Hematopoietic multipotent progenitor cell treated with erythropoietin and hydrocortisone succinate and interleukin-3 and kit ligand, for 8 days (in vitro differentiated cells): ENCODE measurements around the gene CNOT11.
"Not testable (repeated sequence)": the region's sequence is repeated elsewhere in the genome, so short reads cannot be mapped to it uniquely, and the experiment has no call there.

Source experiments
- DNase-seq: peaks from one replicate; pipeline ENCODE4 v3.0.0-alpha.2; 2015

Gene CNOT11

GRCh38 chr2:101252408-101253012 is at the start of gene CNOT11:
Gene CNOT11, plus strand, starts transcription at chr2:101252886. Its CDS starts 79 bp downstream, at chr2:101252965.
- DNase-seq, result peak; percentile 98

GRCh38 chr2:101204400-101205115 is 48.1 kb upstream of the CNOT11 start:
- peak; percentile 23 for DNase-seq

- peak; percentile 88 for DNase-seq
These were observed 46.9 kb upstream of the CNOT11 start for GRCh38 chr2:101205521-101206479.

- DNase-seq, result no peak
These were observed 43.9 kb upstream of the CNOT11 start for GRCh38 chr2:101208830-101209229.

- peak; percentile 23 for DNase-seq
These were observed 33.4 kb upstream of the CNOT11 start for GRCh38 chr2:101219246-101219645.

GRCh38 chr2:101220091-101220490 is 32.6 kb upstream of the CNOT11 start:
- DNase-seq, result not testable (repeated sequence)

- DNase-seq, result peak; percentile 77
These were observed 28.9 kb upstream of the CNOT11 start for GRCh38 chr2:101223814-101224231.

- no peak for DNase-seq
These were observed 22.1 kb upstream of the CNOT11 start for GRCh38 chr2:101230541-101231001.

- DNase-seq, result no peak
These were observed 21.4 kb upstream of the CNOT11 start for GRCh38 chr2:101231240-101231639.

- peak; percentile 85 for DNase-seq
These were observed 20.6 kb upstream of the CNOT11 start for GRCh38 chr2:101231937-101232730.

GRCh38 chr2:101232770-101233169 is 19.9 kb upstream of the CNOT11 start:
- DNase-seq, result peak; percentile 9

- peak; percentile 49 for DNase-seq
These were observed 18.3 kb upstream of the CNOT11 start for GRCh38 chr2:101234169-101234938.

GRCh38 chr2:101235956-101236355 is 16.7 kb upstream of the CNOT11 start:
- not testable (repeated sequence) for DNase-seq

- not testable (repeated sequence) for DNase-seq
These were observed 14.7 kb upstream of the CNOT11 start for GRCh38 chr2:101237944-101238343.

- DNase-seq, result no peak
These were observed 13.5 kb upstream of the CNOT11 start for GRCh38 chr2:101238930-101239759.

- not testable (repeated sequence) for DNase-seq
These were observed 12.9 kb upstream of the CNOT11 start for GRCh38 chr2:101239760-101240118.

GRCh38 chr2:101240694-101241093 is 12.0 kb upstream of the CNOT11 start:
- peak; percentile 59 for DNase-seq

GRCh38 chr2:101241158-101241557 is 11.5 kb upstream of the CNOT11 start:
- no peak for DNase-seq

- DNase-seq, result not testable (repeated sequence)
These were observed 8.3 kb upstream of the CNOT11 start for GRCh38 chr2:101244373-101244772.

- DNase-seq, result not testable (repeated sequence)
These were observed 7.8 kb upstream of the CNOT11 start for GRCh38 chr2:101244899-101245298.

GRCh38 chr2:101245468-101245867 is 7.2 kb upstream of the CNOT11 start:
- not testable (repeated sequence) for DNase-seq
